GM12878 (cell line): ENCODE results near the gene CLPTM1L. TPM values are rescaled to one million over a fixed set of nuclear protein-coding genes. Genes with fewer than 3 reads are reported as not detected.

ENCODE experiments used
- ATAC-seq: fragments of 200-7000 bp; cut with Tn5 transposase; 3 replicates; pipeline ENCODE4 v1.9.1; 2020; ENCODE audit warnings: mild to moderate bottlenecking, moderate library complexity
- BruUV-seq: library from RNA; stranded (reverse); fragments of 400-500 nt; replicated peaks from 2 replicates; lab custom pipeline; 2021; lab: Mats Ljungman, UMichigan
- CTCF ChIA-PET: fragments of 300-600 bp; sonication (Branson Sonifier 250); formaldehyde crosslinking; extraction: SDS; loops from one replicate; lab custom pipeline; 2021; ENCODE audit warnings: inconsistent platforms; lab: Yijun Ruan, JAX
- POLR2A ChIA-PET: fragments of 350-600 bp; formaldehyde crosslinking; extraction: SDS; loops from one replicate; lab custom pipeline; 2021; ENCODE audit warnings: inconsistent platforms; lab: Charles Lee
- RAD21 ChIA-PET: fragments of 300-600 bp; sonication (Branson Sonifier 250); formaldehyde crosslinking; loops from one replicate; lab custom pipeline; 2023; ENCODE audit warnings: antibody characterized with exemption; ENCODE audit not compliant: unreplicated experiment; lab: Charles Lee
- SMC1A ChIA-PET: fragments of 300-600 bp; sonication (Branson Sonifier 250); formaldehyde crosslinking; loops from one replicate; lab custom pipeline; 2023; ENCODE audit not compliant: unreplicated experiment, uncharacterized antibody; lab: Charles Lee
- DNase-seq: peaks from one replicate; pipeline ENCODE4 v3.0.0-alpha.2; 2011; ENCODE audit warnings: low read depth, low spot score
- FAIRE-seq: peaks from 3 replicates; lab custom pipeline; 2011; peaks lifted over from hg19 to GRCh38; lab: Jason Lieb, UNC
- H2AFZ ChIP-seq: 2 replicates; pipeline ENCODE4 v1.6.0; 2011; ENCODE audit warnings: low read depth, low read length, control low read depth; ENCODE audit not compliant: control insufficient read depth
- H3K27ac ChIP-seq: 2 replicates; pipeline ENCODE4 v1.5.1; 2011; ENCODE audit warnings: control low read depth; ENCODE audit not compliant: control insufficient read depth, insufficient read depth
- H3K27me3 ChIP-seq, 2 experiments: replicated peaks in 1 of 2; 2 replicates each; pipeline versions ENCODE4 v1.6.0 to v1.6.1; 2011; ENCODE audit warnings: low read length in 1 of 2; ENCODE audit not compliant: control insufficient read depth in 2 of 2, insufficient read depth in 2 of 2
- H3K36me3 ChIP-seq, 2 experiments: 2 replicates each; pipeline ENCODE4 v1.5.1; 2011; ENCODE audit warnings: low read length in 1 of 2; ENCODE audit not compliant: control insufficient read depth in 2 of 2, insufficient read depth in 2 of 2
- H3K4me1 ChIP-seq: 2 replicates; pipeline ENCODE4 v1.6.1; 2011; ENCODE audit warnings: mild to moderate bottlenecking, low read length, moderate library complexity, mixed read lengths; ENCODE audit not compliant: control insufficient read depth, insufficient read depth
- H3K4me2 ChIP-seq: 2 replicates; pipeline ENCODE4 v1.6.0; 2011; ENCODE audit warnings: control low read depth; ENCODE audit not compliant: control insufficient read depth, insufficient read depth
- H3K4me3 ChIP-seq: fragments of 200-600 bp; sonication (generic); 2 replicates; pipeline ENCODE4 v1.5.1; 2016
- H3K79me2 ChIP-seq: 2 replicates; pipeline ENCODE4 v1.6.0; 2011; ENCODE audit warnings: low read length; ENCODE audit not compliant: control insufficient read depth, insufficient read depth
- H3K9ac ChIP-seq: 2 replicates; pipeline ENCODE4 v1.8.0; 2011; ENCODE audit warnings: low read length, control low read depth, mixed read lengths; ENCODE audit not compliant: control insufficient read depth, insufficient read depth
- H3K9me3 ChIP-seq: replicated peaks from 3 replicates; pipeline ENCODE4 v1.5.1; 2011; ENCODE audit warnings: mild to moderate bottlenecking, low read length; ENCODE audit not compliant: control insufficient read depth, insufficient read depth
- H4K20me1 ChIP-seq: 2 replicates; pipeline ENCODE4 v1.6.0; 2011; ENCODE audit not compliant: control insufficient read depth, insufficient read depth
- BRCA1 ChIP-seq: IDR thresholded peaks from 2 replicates; pipeline ENCODE4 v1.6.1; 2011; ENCODE audit warnings: low read depth, low read length, improper control_type of control experiment
- FOXK2 ChIP-seq: fragments of 450-650 bp; IDR thresholded peaks from 2 replicates; pipeline ENCODE4 v1.6.1; 2017; ENCODE audit warnings: mild to moderate bottlenecking, moderate library complexity
- GATAD2B ChIP-seq: fragments of 450-650 bp; conservative IDR thresholded peaks from 2 replicates; pipeline ENCODE4 v1.6.1; 2017; ENCODE audit warnings: low read depth, mild to moderate bottlenecking, moderate library complexity
- JUND ChIP-seq: IDR thresholded peaks from 2 replicates; pipeline ENCODE4 v1.6.1; 2012; ENCODE audit warnings: low read depth, mild to moderate bottlenecking, low read length, improper control_type of control experiment, moderate library complexity
- POLR2A ChIP-seq: IDR thresholded peaks from 2 replicates; pipeline ENCODE4 v1.6.1; 2011; ENCODE audit warnings: low read depth, mild to moderate bottlenecking, low read length
- WGBS: methylation state at CpG from one replicate; pipeline ENCODE4 v1.1.6; 2016; ENCODE audit warnings: low lambda C conversion rate; ENCODE audit not compliant: insufficient replicate concordance, insufficient coverage; ENCODE audit errors: missing lambda C conversion rate; 5-methylcytosine and 5-hydroxymethylcytosine counted together
- in situ Hi-C: fragments of 300-500 bp; cut with MboI; formaldehyde crosslinking; loops from 9 replicates; pipeline ENCODE4 v1.14.3; 2018; ENCODE audit warnings: mixed read lengths
- intact Hi-C: fragments of 100-400 bp; cut with micrococcal nuclease; formaldehyde crosslinking; loops from one replicate; pipeline ENCODE4 v1.14.2; 2022; ENCODE audit not compliant: unreplicated experiment
- polyA plus RNA-seq, 11 experiments: library from polyadenylated mRNA; depleted of rRNA in 4 of 11; unstranded in 6 of 11; stranded (reverse) in 5 of 11; fragments of >200 nt; fragmentation: Nextera tagmentation in 4 of 11; fragmentation: Illumina TruSeq in 1 of 11; extraction: Ambion mirVana in 4 of 11; extraction: Trizol in 1 of 11; gene quantifications; 1 replicate in 1 of 11; 2 replicates in 10 of 11; pipeline versions ENCODE4 v1.2.1 to v1.2.3, GENCODE V29; 2011 to 2016; ENCODE audit warnings: inconsistent platforms in 2 of 11, missing spikeins in 2 of 11, low read depth in 1 of 11
- total RNA-seq, 4 experiments: library from RNA; depleted of rRNA in 3 of 4; stranded (reverse); fragments of >200 nt in 3 of 4; fragmentation: Illumina TruSeq in 1 of 4; extraction: Trizol in 1 of 4; gene quantifications; 2 replicates each; pipeline versions ENCODE4 v1.2.1 to v1.2.3, GENCODE V29; 2013 to 2021

The CLPTM1L gene
- total and polyA plus RNA-seq, 10 of the 15 experiments (the other 5 are each of a cell fraction or from before 2014, with no cell fraction given) = 2.9 to 278 (median 135) TPM

DNA sequence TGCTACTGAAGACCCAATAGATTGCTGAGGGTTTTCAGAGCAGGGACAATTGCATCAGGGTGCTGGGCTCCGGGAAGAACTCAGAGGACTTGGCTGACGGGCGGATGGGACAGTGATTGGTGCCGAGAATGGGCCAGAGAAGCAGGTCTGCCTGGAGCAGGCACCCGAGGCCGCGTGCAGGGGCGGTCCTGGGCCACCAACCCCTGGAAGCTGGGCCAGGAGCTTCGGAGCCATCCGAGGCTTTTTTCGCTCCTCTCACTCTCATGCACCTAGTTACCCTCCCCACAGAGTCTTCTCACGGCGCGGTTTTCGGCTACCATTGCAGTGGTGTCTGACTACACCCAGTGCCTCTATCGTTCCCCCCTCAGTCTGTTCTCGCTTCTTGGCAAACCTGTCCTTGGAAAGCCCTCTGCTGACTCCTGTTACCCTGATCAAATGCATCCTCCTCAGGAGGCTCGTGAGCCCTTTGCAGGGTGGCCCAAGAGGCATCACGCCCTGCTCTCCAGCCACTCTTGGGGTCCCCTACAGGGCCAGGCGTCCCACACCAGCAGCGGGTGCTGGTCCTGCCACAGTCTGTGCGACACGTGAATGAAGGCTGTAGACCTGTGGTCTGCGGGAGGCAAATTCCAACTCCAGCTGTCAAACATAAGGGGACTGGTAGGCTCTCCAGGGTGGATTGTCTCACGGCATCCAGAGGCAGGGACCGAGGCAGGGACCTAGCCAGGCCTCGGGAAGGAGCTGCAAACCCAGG lies 1.2 kb upstream of the CLPTM1L start:
- Histone ChIP-seq H4K20me1 (no peaks in the 10 kb centered on the region), H3K27me3 (no peaks in the 10 kb centered on the region), H3K27ac (no peak overlapping the region; the same call in 1 of the 2 replicates), H3K79me2 (peaks cover 19% of the 10 kb centered on the region), H3K4me1 (peaks cover 28% of the 10 kb centered on the region), H3K36me3 (peaks cover 6 to 8% of the 10 kb centered on the region in 2 experiments; a peak in 3 of 4 replicates), H3K9me3 (no peaks in the 10 kb centered on the region), H3K4me2 (peak overlapping the region; percentile 97), H3K4me3 (peak overlapping the region; percentile 98), H3K9ac (peak overlapping the region; percentile 85), H2AFZ (no peak overlapping the region)
- ATAC-seq (no peak), FAIRE-seq (no peak), DNase-seq (no peak)
- WGBS = 84% methylated on average over 26 of the region's 27 CpGs
- ChIA-PET RAD21 (no interaction called here), CTCF (no interaction called here), POLR2A (no interaction called here), SMC1A (interaction anchor here (1.5 kb wide), 1 partner anchor 30 kb away, joined by 6 read pairs; no protein-coding TSS in a partner anchor)
- intact Hi-C loops = loop anchor here (5.0 to 10.0 kb wide), 2 partner anchors 149 to 179 kb away; no protein-coding TSS in a partner anchor
- no peak for TF ChIP-seq GATAD2B
- TF ChIP-seq FOXK2 = no peak
- no peak for TF ChIP-seq BRCA1
- TF ChIP-seq POLR2A = 0 out of 2 replicates have a peak, but pooled peaks have one; percentile 12
- TF ChIP-seq JUND = no peak
- in situ Hi-C loops = no loop called here
- no TSS peak for BruUV-seq
